ENCODE measurements around the gene OXLD1. TPM values are rescaled to one million over a fixed set of nuclear protein-coding genes. Genes with fewer than 3 reads are reported as not detected.

OXLD1 gene
- total RNA-seq: 22.4 TPM

DNA sequence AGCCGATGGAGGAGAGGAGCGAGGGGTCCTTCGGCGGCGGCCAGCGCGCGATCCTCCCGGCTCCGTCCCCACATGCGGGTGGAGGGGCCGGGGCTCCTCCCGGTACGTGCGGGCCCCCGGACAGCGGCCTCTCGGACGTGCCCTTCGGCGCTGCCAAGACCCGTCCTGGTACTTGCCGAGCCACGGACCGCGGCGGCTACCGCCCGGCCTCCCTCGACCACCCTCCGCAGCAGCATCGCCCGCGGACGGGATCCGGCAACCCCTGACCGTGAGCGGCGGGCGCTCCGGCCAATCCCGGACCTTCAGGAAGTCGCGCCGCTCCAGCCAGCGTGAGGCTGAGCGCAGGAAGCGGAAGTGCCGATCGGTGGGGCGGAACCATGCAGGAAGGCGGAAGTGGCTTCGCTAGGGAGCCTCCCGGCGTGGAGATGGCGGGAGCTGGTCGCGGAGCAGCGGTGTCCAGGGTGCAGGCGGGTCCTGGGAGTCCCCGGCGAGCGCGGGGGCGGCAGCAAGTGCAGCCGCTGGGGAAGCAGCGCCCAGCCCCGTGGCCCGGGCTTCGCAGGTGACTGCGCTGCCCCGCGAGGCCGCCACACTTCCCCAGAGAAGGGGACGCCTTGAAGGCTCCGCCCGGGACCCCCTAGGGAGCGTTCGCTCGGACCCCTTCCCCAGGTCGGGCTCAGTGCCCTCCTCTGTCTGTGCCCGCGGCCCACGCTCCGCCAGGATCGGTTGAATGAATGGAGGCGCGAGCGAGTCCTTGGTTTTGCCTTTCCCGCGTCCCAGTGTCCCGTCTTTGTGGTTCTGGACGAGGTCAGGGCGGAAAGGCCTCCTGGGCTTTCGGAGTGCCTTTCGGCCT is at the start of gene OXLD1, which contains the start of gene CCDC137:
Gene OXLD1, minus strand, starts transcription at position 264 of the 850 bp plus-strand sequence. Its CDS starts 28 bp downstream, at position 236.
Gene CCDC137, plus strand, starts transcription at position 396 of the 850 bp plus-strand sequence. Its CDS starts 30 bp downstream, at position 426.
- ATAC-seq: peak; percentile 88

DNA sequence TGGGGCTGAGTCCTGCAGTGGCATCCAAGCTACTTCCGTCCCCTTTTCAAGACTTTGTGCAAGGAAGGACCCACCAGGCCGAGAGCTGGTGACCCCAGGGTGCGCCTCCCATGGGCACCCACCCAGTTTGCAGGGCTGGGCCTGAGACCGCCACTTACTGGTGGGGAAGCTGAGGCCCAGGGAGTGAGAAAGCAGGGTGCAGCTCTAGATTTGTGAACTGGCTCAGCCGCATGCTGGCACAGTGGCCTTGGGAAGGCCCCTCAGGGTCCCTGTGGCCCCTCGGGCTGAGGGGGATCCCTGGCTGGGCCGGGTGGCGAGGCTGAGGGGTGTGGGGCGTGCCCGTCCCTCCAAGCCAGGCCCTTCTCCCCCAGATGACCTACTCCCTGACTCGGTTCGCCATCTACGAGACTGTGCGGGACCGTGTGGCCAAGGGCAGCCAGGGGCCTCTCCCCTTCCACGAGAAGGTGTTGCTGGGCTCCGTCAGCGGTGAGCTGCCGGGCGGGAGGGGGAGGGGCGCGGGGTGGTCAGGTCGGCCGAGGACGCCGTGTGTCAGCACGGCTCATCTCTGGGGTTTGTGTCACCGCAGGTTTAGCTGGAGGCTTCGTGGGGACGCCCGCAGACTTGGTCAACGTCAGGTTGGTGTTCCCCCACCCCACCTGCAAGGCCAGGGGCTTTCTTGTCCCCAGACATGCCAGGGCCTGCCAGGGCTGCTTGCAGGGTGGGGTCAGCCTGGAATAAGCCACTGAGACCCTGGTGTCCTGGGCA is 48.9 kb upstream of the OXLD1 start:
- no peak for ATAC-seq

DNA sequence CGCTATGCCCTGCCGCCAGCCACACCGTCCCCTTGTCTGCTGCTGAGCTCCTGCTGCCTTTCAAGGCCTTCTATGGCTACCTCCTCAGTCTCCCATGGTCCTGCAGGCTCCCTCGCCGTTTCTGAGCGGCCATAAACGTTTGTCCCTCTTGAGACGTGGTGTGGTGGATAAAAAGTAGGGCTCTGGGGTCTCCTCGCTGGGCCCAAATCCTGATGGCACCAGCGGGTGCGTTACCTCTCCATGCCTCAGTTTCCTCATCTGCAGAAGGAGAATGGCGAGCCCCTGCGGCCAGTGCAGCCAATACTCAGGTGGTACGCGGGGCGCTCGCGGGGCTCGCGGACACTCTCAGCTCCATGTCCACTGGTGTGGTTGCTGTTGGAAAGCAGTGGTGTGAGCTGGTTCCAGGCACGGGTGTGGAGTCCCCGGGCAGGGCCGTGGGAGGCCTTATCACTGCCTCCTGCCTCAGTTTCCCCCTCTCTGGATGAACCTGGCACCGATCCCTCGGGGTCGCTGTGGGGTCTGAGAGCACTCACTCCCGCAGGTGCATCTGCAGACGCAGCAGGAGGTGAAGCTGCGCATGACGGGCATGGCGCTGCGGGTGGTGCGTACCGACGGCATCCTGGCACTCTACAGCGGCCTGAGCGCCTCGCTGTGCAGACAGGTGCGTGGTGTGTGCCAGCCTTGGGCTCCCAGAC is 48.2 kb upstream of the OXLD1 start:
- no peak for ATAC-seq

DNA sequence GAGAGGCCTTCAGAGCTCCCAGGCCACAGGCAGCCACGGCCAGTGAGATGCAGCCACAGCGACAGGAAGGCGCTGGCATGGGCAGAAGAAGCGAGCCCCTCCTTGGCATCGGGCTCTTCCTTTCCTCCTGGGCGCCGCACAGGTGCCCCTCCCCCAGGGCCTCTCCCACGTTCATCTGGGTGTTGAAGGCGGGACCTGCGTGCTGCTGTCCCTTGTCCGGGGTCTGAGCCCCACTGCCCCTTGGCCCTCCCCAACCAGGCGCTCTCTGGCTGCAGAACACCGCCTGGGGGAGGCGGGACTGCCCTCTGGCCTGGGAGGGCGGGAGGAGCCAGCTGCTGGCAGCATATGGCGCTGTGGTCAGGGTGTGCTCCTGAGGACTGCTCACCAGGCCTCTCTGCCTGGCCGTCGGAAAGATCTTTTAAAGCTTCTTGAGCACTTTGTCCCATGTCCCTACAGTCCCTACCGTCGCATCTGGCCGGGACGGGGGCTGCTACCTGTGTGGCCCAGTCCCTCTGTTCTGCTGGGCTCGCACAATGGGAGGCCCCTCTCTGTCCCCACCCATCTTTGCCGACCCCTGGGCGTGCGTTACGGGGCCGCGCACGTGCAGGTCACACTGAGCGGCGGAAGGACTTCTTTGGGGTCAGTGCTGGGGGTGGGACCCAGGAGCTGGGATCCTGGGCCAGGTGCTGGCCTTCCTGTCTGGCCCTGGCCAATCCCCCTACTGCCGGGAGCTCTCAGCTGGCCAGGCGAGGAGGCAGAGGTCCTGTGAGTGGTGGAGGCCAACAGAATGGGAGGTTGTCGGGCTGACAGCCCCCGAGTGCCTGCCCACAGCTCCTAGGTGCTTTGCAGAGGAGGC is 47.4 kb upstream of the OXLD1 start:
- ATAC-seq: no peak

DNA sequence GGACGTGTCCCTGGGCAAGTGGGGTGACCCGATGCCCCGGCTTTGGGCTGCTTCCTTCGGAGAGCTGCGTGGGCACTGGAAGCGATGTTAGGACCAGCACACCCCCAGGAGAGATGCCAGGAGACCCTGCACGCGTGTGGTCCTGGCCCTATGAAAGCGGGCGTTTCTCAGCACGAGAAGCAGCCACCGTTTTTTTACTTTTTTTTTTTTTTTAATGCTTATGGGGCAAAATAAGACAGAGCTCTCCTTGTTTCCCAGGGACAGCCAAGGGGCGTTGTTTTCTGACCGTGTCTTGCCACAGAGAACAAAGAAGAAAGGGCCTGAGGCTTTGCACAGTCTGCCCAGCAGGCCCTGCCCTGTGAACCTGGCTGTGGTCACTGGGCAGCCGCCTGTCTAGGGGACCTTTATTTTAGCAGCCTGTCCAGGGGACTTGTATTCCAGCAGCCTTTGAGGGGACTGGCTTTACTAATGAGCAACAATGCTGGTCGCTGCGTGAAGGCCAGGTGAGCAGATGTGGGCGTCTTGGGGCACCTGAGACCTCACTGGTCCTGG is 46.7 kb upstream of the OXLD1 start:
- ATAC-seq: no peak

DNA sequence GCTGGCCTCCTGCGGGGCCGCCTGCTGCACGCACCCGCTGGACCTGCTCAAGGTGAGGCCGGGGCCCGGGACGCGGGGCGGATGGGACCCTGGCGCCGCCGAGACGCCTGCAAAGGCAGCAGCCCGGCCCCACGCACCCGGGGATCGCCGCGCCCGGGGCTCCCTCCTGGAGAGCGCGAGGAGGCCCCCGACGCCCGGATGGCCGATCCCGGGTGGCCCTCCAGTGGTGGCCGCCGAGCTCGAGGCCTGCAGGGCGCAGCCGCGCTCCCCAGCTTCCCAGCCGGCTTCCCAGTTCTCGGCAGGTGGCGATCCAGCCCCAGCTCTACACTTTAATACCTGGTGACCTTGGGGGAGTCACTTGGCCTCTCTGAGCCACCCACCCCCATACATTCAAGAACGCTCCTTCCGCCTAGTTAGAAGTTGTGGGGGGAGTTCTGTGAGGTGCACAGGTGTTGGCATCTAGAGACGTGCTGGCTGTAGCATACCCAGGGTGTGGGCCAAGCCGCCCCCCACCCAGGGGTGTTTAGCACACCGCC is 46.1 kb upstream of the OXLD1 start:
- peak; percentile 21 for ATAC-seq

DNA sequence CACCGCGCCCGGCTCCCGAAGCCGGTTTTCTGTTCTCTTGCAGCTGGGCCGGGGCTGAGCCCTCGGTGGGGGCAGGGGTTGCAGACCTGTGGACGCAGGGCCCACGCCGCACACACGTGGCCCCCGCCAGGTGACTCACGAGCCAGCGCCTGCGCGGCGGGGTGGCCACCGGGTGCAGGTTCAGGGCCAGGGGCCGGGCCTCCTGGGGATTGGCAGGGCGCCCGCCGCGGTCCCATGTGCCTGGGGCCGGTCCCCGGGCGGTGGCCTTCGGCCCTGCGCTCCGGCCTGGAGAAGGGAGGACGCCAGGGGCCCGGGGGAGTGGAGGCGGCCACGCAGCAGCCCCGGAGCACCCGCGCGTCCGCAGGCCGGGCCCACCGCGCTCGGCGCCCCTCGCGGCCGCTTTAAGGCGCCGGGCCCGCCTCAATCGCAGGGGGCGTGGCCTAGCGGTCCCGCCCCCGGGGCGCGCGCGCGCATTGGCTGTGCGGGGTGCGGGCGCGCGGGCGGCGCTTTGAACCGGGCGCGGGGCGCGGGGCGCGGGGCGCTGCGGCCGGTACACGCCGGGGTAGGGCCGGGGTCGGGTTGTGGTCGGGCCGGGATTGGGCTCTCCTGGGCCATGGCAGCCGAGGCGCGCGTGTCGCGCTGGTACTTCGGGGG is 45.5 kb upstream of the OXLD1 start, which contains the start of gene SLC25A10:
Gene SLC25A10, plus strand, starts transcription at position 471 of the 654 bp plus-strand sequence. Its CDS starts 143 bp downstream, at position 614.
- peak; percentile 84 for ATAC-seq

DNA sequence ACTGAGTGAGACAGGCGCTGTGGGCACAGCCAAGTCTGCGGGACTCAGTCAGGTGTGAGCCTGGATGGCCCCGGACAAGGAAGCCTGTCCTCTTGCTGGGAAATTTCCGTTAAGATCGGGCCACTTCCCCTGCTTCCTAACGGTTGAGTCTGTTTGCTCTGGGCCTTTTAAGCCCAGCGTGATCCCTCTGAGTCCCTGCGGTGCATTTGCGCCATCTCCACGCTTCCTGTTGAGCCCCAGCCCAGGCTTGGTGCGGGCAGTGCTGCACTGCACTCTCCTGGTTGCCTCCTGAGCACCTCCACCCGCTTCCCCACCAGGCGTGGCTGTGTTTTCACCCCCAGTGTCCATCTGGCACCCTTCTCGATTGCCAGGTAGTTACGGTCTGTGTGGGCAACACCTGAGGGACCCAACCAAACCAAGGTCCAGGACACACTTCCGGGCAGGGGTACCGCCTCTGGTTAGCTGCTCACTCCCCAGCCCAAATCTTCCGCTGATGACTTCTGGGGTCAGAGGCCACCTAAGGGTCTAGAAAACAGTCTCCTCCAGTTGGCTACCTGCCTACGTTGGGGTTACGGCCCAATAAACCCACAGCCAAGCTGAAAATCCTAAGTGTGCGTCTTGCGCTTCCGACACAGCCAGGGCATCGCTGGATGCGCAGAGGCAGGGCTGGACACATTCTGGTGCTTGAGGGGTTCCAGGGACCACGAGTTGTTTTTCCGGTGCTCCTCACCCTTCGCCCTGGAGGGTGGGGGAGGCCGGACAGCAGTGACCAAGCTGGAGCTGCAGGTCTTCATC is 44.3 kb upstream of the OXLD1 start:
- ATAC-seq: peak; percentile 6

DNA sequence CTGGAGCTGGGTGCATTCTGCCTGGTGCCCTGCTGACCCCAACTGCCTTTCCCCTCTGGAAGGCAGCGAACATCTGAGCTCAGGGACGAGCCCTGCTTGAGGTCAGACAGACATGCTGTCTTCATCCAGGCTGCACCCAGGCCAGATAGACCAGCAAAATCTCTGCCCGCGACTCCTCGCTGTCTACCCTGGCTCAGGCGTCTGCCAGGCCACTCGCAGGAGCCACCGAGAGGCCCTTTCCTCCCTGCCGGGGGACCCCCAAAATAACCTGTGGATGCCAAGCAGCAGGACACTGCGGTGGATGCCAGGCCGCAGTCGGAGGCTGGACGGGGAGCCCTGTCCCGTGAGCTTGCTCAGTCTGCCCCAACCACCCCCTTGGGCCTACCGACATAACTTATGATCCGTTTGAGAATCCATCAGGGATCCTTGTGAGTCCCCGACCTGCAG is 42.4 kb upstream of the OXLD1 start:
- ATAC-seq: no peak

DNA sequence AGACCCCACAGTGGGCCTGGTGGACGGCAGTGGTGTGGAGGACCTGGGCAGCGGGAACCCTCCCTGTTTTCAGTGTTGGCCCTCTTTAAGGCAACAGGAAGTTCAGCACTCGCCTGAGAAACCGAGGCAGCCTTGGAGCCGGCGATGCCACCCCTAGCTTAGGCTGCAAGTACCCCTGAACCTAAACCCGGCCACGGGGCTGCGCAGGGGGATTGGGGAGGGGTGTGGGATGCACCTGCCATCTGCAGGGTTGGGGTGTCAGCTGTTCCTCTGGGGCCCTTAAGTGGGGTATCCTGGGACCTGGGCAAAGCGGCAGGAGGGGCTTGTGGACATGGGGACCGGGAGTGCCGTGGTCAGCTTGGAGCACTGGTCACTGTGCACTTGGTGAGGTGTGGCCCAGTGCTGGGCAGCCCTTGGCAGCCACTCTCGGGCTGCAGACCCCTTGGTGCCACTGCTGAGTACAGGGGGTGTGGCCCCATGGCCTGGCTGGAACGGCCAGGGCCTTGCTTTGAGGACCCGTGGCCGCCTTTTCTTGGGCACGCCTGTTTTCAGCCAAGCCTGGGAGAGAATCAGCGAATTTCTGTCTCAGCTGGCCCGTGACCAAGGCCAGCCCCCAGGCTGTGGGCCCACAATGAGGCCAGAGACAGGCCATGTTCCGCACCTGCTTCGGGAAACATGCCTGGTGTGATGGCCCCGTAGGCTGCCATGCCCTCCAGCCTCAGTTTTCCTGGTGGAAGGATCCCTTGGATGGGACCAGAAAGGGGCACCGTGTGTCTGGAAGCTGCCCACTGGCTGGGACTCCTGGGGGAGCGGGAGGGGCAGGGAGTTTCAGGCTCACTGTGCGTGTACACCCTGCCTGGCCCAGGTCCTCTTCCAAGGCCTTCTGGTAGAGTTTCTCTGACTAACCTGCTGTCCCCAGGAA is 41.6 kb upstream of the OXLD1 start:
- ATAC-seq: no peak

DNA sequence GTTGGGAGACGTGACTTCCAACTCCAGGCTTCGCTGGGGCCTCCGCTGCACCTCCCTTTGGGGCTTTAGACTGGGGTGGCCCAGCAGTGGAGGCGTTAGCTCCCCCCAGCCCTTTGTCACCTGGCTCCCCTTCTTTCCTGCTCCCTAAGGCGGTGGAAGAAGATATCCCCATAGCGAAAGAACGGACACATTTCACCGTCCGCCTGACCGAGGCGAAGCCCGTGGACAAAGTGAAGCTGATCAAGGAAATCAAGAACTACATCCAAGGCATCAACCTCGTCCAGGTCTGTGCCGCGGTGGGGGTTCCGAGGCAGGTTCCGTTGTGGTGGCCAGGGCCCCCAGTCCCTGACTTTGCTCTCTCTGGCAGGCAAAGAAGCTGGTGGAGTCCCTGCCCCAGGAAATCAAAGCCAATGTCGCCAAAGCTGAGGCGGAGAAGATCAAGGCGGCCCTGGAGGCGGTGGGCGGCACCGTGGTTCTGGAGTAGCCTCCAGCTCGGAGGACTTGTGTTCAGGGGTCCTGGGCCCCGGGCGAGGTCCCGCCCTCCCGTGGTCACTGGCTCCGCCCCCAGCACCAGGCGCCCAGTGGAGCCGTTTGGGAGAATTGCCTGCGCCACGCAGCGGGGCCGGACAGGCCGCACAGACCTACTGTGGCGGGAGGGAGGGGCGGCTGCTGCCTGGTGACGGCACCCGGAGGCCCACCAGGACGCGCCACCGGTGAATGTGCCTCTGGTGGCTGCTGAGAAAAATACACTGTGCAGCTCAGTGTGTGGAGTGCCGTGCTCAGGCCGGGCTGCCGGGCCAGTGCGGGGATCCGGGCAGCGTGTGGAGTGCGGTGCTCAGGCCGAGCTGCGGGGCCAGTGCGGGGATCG is 40.6 kb upstream of the OXLD1 start:
- no peak for ATAC-seq

DNA sequence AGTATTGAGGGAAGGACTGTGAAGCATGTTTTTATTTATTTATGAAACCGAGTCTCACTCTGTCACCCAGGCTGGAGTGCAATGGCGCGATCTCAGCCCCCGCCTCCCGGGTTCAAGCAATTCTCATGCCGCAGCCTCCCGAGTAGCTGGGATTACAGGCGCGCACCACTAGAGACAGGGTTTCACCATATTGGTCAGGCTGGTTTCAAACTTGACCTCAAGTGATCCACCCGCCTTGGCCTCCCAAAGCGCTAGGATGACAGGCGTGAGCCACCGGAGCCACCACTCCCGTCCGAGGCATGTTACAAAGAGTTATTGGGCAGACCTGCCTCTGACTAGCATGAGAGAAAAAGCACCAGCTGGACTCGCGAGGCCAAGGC is 39.8 kb upstream of the OXLD1 start:
- ATAC-seq: no peak

DNA sequence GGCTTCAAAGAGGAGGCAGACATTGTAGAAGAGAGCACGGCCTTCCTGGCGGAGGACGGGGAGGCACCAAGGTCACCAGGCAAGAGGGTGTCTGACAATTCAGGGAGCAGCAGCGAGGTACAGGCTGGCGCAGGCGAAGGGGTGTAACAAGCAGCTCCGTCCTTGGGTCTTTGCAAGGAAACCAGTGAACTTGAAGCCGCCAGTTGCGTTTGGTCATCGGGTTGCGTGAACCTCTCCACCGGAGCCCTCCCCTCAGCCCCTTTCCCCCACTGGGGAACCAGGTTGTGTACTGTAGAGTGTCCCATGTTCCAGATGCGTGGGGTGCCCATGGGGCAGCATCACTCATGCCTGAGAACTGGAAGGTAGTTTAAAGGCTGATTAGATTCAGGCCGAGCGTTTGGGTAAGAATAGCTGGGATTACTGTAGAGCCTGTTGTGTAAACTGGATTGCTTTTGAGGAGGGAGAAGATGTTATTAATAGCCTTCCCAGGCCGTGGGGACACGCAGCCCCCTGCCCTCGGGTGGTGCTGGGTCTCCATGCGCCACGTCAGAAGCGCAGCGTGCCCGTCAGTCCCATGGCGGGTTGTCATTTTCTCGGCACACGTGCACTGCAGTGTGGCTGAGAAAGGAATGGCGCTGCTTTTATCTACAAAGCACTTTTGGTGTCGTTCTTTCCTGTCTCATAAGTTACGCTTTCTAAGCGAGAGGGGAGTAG is 39.3 kb upstream of the OXLD1 start:
- no peak for ATAC-seq

DNA sequence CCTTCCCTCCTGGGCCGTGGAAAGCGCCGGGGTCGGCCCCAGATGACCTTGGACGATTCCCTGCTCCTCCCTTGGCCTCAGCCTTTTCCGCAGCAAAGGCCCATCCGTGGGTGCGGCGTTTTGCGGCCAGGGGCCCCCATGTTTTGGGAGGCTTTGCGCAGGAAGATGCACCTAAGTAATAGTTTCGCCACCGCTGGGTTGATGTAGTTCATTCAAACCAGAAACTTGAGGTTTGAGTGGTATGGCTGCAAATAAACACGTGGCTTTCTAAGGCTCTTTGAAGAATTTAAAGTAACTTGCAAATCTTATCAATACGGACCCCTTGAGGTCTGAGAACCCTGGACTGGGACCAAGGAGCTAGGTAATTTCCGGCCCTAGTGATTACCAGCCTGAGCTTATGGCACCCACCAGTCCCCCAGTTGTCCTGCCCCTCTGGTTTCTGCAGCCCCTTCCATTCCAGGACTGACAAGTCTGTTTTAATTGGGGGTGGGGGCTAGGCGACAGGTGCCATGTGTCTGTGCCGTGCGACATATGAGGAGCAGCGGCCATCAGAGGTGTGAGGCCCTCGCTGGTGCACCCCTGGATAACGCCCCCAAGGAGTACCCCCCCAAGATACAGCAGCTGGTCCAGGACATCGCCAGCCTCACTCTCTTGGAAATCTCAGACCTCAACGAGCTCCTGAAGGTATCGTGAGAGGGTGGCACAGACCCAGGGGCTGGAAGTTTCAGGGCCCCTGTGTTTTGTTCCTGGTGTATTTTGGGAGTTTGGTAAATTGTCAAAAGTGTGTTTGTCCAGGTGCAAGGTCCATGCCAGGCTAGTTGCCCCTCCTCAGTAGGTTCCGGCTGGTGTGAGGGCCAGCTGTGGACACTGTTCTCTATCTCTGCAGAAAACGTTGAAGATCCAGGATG is 37.6 kb upstream of the OXLD1 start:
- peak; percentile 12 for ATAC-seq

DNA sequence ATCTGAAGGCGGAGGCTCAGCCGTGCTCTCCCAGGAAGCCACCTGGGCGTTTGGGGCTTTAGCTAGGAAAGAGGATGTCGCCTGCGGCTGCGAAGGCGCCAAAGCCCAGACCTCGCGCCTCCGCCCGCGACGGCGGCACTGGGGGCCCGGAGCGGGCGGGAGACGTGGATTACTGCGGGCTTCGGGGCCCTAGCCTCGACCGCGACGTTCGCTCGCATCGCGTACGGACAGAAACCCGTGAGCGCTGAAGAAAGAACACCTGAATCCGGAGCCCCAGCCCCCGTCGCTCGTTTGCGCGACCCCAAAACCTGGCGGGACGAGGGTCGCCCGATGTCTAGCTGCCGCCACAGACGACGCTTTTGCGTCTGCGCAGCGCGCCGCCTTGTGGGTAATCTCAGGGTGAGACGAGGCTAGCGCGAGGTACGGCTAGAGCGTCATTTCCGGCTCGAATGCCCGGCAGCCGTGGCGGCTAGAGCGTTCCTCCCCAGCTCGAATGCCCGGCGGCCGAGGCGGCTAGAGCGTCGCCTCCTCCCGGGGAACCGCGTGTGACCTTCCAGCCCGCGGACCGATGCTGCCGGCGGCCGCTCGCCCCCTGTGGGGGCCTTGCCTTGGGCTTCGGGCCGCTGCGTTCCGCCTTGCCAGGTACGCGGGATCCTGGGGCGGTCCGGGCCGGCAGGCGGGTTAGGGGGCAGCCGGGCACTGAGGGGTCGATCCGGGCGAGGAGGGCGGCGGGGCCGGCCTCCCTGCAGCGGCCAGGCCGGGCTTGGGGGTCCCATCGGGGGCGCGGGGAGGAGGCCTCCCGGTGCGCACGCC is 36.7 kb upstream of the OXLD1 start, which contains the start of gene MRPL12:
Gene MRPL12, plus strand, starts transcription at position 434 of the 813 bp plus-strand sequence. Its CDS starts 135 bp downstream, at position 569.
- ATAC-seq: peak; percentile 90
